KG1 (cell line): Measurements from ENCODE around the gene ACSL4.
"Not testable (repeated sequence)": the region's sequence is repeated elsewhere in the genome, so short reads cannot be mapped to it uniquely, and the experiment has no call there.

Experiments
- DNase-seq: peaks from one replicate; lab custom pipeline; 2025; lab: John Stamatoyannopoulos, UW

The ACSL4 gene

GRCh38 chrX:109732017-109732801 is 848 bp downstream of the ACSL4 start:
- DNase-seq, result no peak

- DNase-seq, result no peak
Measured at GRCh38 chrX:109728173-109728535, 4.9 kb downstream of the ACSL4 start.

- DNase-seq, result not testable (repeated sequence)
Measured at GRCh38 chrX:109724971-109725370, 8.1 kb downstream of the ACSL4 start.

GRCh38 chrX:109720947-109721346 is 12.1 kb downstream of the ACSL4 start:
- DNase-seq, result no peak

- DNase-seq, result no peak
Measured at GRCh38 chrX:109719264-109719663, 13.8 kb downstream of the ACSL4 start.

- no peak for DNase-seq
Measured at GRCh38 chrX:109716431-109717028, 16.5 kb downstream of the ACSL4 start.

- DNase-seq, result no peak
Measured at GRCh38 chrX:109714340-109714958, 18.6 kb downstream of the ACSL4 start.

GRCh38 chrX:109710181-109710580 is 22.9 kb downstream of the ACSL4 start:
- DNase-seq, result no peak

- DNase-seq, result no peak
Measured at GRCh38 chrX:109709129-109709631, 23.9 kb downstream of the ACSL4 start.

- DNase-seq, result no peak
Measured at GRCh38 chrX:109707720-109708119, 25.3 kb downstream of the ACSL4 start.

GRCh38 chrX:109707319-109707718 is 25.7 kb downstream of the ACSL4 start:
- DNase-seq, result no peak

- DNase-seq, result no peak
Measured at GRCh38 chrX:109704563-109704962, 28.5 kb downstream of the ACSL4 start.

- no peak for DNase-seq
Measured at GRCh38 chrX:109697855-109698254, 35.2 kb downstream of the ACSL4 start.

- DNase-seq, result no peak
Measured at GRCh38 chrX:109696146-109696740, 36.8 kb downstream of the ACSL4 start.

- no peak for DNase-seq
Measured at GRCh38 chrX:109695637-109696036, 37.4 kb downstream of the ACSL4 start.

- no peak for DNase-seq
Measured at GRCh38 chrX:109691752-109692151, 41.3 kb downstream of the ACSL4 start.

GRCh38 chrX:109691277-109691676 is 41.8 kb downstream of the ACSL4 start:
- no peak for DNase-seq

GRCh38 chrX:109687903-109688302 is 45.2 kb downstream of the ACSL4 start:
- no peak for DNase-seq

GRCh38 chrX:109685656-109686078 is 47.4 kb downstream of the ACSL4 start:
- DNase-seq, result no peak

GRCh38 chrX:109684136-109684535 is 48.9 kb downstream of the ACSL4 start:
- no peak for DNase-seq

GRCh38 chrX:109681475-109682081 is 51.5 kb downstream of the ACSL4 start:
- DNase-seq, result no peak

- no peak for DNase-seq
Measured at GRCh38 chrX:109679820-109680219, 53.2 kb downstream of the ACSL4 start.
